ENCODE results near the gene TP53TG3E.
"Not testable (repeated sequence)": the region's sequence is repeated elsewhere in the genome, so short reads cannot be mapped to it uniquely, and the experiment has no call there.

TP53TG3E gene, protein sequence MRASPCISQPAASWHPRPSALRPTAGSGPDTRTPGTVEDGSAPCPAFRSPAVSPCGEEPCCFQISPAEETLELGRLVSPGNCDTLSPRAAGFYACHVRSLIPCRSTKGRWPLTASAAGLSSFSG

DNA sequence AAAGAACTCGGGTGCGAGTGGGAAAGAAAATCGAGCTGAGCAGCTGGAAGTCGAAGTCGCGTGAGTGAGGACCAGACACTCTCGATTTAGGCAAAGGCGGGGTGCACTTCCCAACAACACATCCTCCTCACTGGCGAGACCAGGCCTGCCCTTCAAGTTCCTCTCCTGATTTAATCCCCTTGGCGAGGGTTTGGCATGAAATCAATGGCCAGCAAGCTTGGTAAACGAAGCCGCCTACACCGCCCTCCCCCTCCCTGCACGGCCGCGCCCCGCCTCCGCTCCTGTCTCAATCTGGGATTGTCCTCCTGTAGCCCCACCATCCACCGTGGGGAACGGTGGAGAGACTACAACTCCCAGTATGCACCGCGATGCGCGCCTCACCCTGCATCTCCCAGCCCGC, at the start of gene TP53TG3E:
Gene TP53TG3E, plus strand, starts transcription at position 301 of the 400 bp plus-strand sequence. Its CDS starts 68 bp downstream, at position 369.
- not testable (repeated sequence) for DNase-seq (ENCODE audit: low read depth)

DNA sequence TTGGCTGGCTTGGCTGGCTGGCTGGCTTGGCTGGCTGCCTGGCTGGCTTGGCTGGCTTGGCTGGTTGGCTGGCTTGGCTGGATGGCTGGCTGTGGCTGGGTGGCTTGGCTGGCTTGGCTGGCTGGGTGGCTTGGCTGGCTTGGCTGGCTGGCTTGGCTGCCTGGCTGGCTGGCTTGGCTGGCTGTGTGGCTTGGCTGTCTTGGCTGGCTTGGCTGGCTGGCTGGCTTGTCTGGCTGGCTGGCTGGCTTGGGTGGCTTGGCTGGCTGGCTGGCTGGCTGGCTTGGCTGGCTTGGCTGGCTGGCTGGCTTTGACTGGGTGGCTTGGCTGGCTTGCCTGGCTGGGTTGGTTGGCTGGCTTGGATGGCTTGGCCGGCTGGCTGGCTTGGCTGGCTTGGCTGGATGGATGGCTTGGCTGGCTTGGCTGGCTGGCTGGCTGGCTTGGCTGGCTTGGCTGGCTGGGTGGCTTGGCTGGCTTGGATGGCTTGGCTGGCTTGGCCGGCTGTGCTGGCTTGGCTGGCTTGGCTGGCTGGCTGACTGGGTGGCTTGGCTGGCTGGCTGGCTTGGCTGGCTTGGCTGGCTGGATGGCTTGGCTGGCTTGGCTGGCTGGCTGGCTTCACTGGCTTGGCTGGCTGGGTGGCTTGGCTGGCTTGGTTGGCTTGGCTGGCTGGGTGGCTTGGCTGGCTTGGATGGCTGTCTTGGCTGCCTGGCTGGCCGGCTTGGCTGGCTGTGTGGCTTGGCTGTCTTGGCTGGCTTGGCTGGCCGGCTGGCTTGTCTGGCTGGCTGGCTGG, 32.3 kb downstream of the TP53TG3E start:
- DNase-seq (ENCODE audit: low read depth), result peak; percentile 28

DNA sequence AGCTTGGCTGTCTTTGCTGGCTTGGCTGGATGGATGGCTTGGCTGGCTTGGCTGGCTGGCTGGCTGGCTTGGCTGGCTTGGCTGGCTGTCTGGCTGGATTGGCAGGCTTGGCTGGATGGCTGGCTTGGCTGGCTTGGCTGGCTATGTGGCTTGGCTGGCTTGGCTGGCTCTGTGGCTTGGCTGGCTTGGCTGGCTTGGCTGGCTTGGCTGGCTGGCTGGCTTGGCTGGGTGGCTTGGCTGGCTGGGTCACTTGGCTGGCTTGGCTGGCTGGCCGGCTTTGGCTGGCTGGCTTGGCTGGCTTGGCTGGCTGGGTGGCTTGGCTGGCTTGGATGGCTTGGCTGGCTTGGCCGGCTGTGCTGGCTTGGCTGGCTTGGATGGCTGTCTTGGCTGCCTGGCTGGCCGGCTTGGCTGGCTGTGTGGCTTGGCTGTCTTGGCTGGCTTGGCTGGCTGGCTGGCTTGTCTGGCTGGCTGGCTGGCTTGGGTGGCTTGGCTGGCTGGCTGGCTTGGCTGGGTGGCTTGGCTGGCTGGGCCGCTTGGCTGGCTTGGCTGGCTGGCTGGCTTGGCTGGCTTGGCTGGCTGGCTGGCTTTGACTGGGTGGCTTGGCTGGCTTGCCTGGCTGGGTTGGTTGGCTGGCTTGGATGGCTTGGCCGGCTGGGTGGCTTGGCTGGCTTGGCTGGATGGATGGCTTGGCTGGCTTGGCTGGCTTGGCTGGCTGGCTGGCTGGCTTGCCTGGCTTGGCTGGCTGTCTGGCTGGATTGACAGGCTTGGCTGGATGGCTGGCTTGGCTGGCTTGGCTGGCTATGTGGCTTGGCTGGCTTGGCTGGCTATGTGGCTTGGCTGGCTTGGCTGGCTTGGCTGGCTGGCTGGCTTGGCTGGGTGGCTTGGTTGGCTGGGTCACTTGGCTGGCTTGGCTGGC, 33.8 kb downstream of the TP53TG3E start:
- DNase-seq (ENCODE audit: low read depth), result peak; percentile 22

GRCh38 chr16:33338543-33338951, 34.4 kb downstream of the TP53TG3E start:
- not testable (repeated sequence) for DNase-seq (ENCODE audit: low read depth)

- not testable (repeated sequence) for DNase-seq (ENCODE audit: low read depth)
These were observed 35.3 kb downstream of the TP53TG3E start for GRCh38 chr16:33339093-33340061.
